ENCODE results near the gene TPRG1.

- no peak for TF ChIP-seq CTCF (IDR thresholded peaks at IDR 0.05)
- no peak for TF ChIP-seq POLR2A (IDR thresholded peaks at IDR 0.05)
Observed at GRCh38 chr3:189239616-189240015, 67.8 kb downstream of the TPRG1 start.

All from Peyer's patch (tissue), 4 donors.